Subcutaneous abdominal adipose tissue (tissue), 5 donors: ENCODE results near the gene TRAP1.
"Not testable (repeated sequence)": the region's sequence is repeated elsewhere in the genome, so short reads cannot be mapped to it uniquely, and the experiment has no call there.

Experiments
- H3K27ac ChIP-seq: one replicate; pipeline ENCODE4 v1.7.0; 2013; ENCODE audit warnings: low read depth, mild to moderate bottlenecking, inconsistent platforms, low read length, moderate library complexity
- H3K27me3 ChIP-seq, 5 donors: one replicate each; pipeline ENCODE4 v1.7.0; 2013; ENCODE audit warnings: low read length in 5 of 5, inconsistent platforms in 1 of 5; ENCODE audit not compliant: control insufficient read depth in 5 of 5, insufficient read depth in 4 of 5
- H3K36me3 ChIP-seq, 5 donors: one replicate each; pipeline ENCODE4 v1.7.0; 2013; ENCODE audit warnings: low read length in 5 of 5; ENCODE audit not compliant: control insufficient read depth in 5 of 5, insufficient read depth in 5 of 5
- H3K4me1 ChIP-seq, 5 donors: one replicate each; pipeline ENCODE4 v1.7.0; 2013; ENCODE audit warnings: low read length in 5 of 5, mild to moderate bottlenecking in 3 of 5, moderate library complexity in 1 of 5; ENCODE audit not compliant: control insufficient read depth in 5 of 5, insufficient read depth in 5 of 5
- H3K4me3 ChIP-seq, 5 donors: one replicate each; pipeline ENCODE4 v1.7.0; 2013; ENCODE audit warnings: low read length in 5 of 5, low read depth in 1 of 5
- H3K9ac ChIP-seq, 5 donors: one replicate each; pipeline ENCODE4 v1.7.0; 2013; ENCODE audit warnings: low read length in 5 of 5, mild to moderate bottlenecking in 4 of 5, moderate library complexity in 3 of 5
- H3K9me3 ChIP-seq, 5 donors: one replicate each; pipeline ENCODE4 v1.7.0; 2013; ENCODE audit warnings: low read length in 5 of 5; ENCODE audit not compliant: control insufficient read depth in 5 of 5
- donor health status: healthy.
- donor health status: healthy.
- donor health status: healthy.
- donor health status: healthy.
- donor health status: healthy.

Gene TRAP1

GRCh38 chr16:3608976-3609375 is 108.3 kb downstream of the TRAP1 start:
- H3K27ac ChIP-seq, H3K9ac ChIP-seq, H3K9me3 ChIP-seq, H3K36me3 ChIP-seq, H3K27me3 ChIP-seq, H3K4me3 ChIP-seq: not testable (repeated sequence)
- peaks cover 0 to 29% (median 23%) of the 10 kb centered on the region in 5 donors for H3K4me1 ChIP-seq

DNA sequence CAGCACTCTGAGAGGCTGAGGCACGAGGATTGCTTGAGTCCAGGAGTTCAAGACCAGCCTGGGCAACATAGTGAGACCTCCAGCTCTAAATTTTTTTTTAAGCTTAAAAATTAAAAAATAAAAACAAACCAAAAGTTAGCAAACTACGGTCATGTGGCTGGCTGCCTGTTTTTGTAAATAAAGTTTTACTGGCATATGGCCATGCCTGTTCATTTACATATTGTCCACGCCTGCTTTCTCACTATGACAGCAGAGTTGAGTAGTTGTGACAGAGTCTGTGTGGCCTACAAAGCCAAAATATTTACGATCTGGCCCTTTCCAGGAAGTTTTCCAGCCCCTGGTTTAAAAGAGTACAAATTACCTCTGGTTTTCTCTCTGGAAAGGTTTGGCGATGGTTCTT is 109.3 kb downstream of the TRAP1 start:
- Histone ChIP-seq H3K27ac (no peak overlapping the region), H3K36me3 (peaks cover 0 to 10% (median 3%) of the 10 kb centered on the region in 5 donors), H3K4me3 (no peak overlapping the region), H3K9ac (no peak overlapping the region), H3K27me3 (no peaks in the 10 kb centered on the region), H3K4me1 (peaks cover 0 to 24% (median 21%) of the 10 kb centered on the region in 5 donors), H3K9me3 (no peaks in the 10 kb centered on the region)
